HG03064 (cell line): ENCODE measurements around the gene CPLANE2.
"Not testable (repeated sequence)": the region's sequence is repeated elsewhere in the genome, so short reads cannot be mapped to it uniquely, and the experiment has no call there.

ENCODE experiments used
- ATAC-seq: cut with Tn5 transposase; IDR thresholded peaks from one replicate; pipeline ENCODE4 v1.9.1; 2021; ENCODE audit warnings: low read depth; ENCODE audit not compliant: unreplicated experiment

Gene CPLANE2

GRCh38 chr1:16236511-16237342 is at the start of gene CPLANE2:
CPLANE2 (minus strand) TSS chr1:16237183; CDS start chr1:16236742, 441 bp downstream.
- peak; percentile 65 for ATAC-seq

GRCh38 chr1:16286122-16286521 is 49.1 kb upstream of the CPLANE2 start:
- ATAC-seq = no peak

GRCh38 chr1:16281765-16282164 is 44.8 kb upstream of the CPLANE2 start:
- no peak for ATAC-seq

- no peak for ATAC-seq
Observed at GRCh38 chr1:16279186-16279585, 42.2 kb upstream of the CPLANE2 start.

- ATAC-seq = no peak
Observed at GRCh38 chr1:16276302-16277030, 39.5 kb upstream of the CPLANE2 start.

GRCh38 chr1:16275591-16275990 is 38.6 kb upstream of the CPLANE2 start:
- no peak for ATAC-seq

- ATAC-seq = no peak
Observed at GRCh38 chr1:16267690-16268180, 30.8 kb upstream of the CPLANE2 start.

GRCh38 chr1:16266411-16267118 is 29.6 kb upstream of the CPLANE2 start:
- no peak for ATAC-seq

GRCh38 chr1:16262067-16262466 is 25.1 kb upstream of the CPLANE2 start:
- no peak for ATAC-seq

GRCh38 chr1:16260814-16261213 is 23.8 kb upstream of the CPLANE2 start:
- no peak for ATAC-seq

GRCh38 chr1:16258591-16259135 is 21.7 kb upstream of the CPLANE2 start:
- ATAC-seq = no peak

GRCh38 chr1:16257968-16258367 is 21.0 kb upstream of the CPLANE2 start:
- ATAC-seq = no peak

GRCh38 chr1:16257556-16257955 is 20.6 kb upstream of the CPLANE2 start:
- ATAC-seq = not testable (repeated sequence)

GRCh38 chr1:16256478-16256877 is 19.5 kb upstream of the CPLANE2 start:
- ATAC-seq = no peak

GRCh38 chr1:16254263-16254928 is 17.4 kb upstream of the CPLANE2 start:
- no peak for ATAC-seq

- no peak for ATAC-seq
Observed at GRCh38 chr1:16253332-16253922, 16.4 kb upstream of the CPLANE2 start.

GRCh38 chr1:16252912-16253311 is 15.9 kb upstream of the CPLANE2 start:
- no peak for ATAC-seq

GRCh38 chr1:16251381-16251780 is 14.4 kb upstream of the CPLANE2 start:
- ATAC-seq = no peak

GRCh38 chr1:16250524-16251251 is 13.7 kb upstream of the CPLANE2 start:
- ATAC-seq = no peak
